AG09309 (cell line): ENCODE measurements around the gene LAMA4.

Experiments
- DNase-seq: peaks from one replicate; pipeline ENCODE4 v3.0.0-alpha.2; 2010; ENCODE audit warnings: low read depth
- H3K4me3 ChIP-seq: 2 replicates; pipeline ENCODE4 v1.5.1; 2011; ENCODE audit warnings: mild to moderate bottlenecking, low read depth, low read length, moderate library complexity; ENCODE audit not compliant: control insufficient read depth
- TF ChIP-seq, protein P1 (sequence below): IDR thresholded peaks from 2 replicates; pipeline ENCODE4 v1.5.1; 2011; ENCODE audit warnings: mild to moderate bottlenecking, low read depth, low read length, inconsistent platforms; ENCODE audit not compliant: insufficient read depth, control insufficient read depth; ENCODE audit errors: missing control alignments

LAMA4 gene

GRCh38 chr6:112149236-112149635 lies 105.1 kb downstream of the LAMA4 start:
- H3K4me3 ChIP-seq = no peak overlapping the region
- DNase-seq = no peak
- TF ChIP-seq, protein P1, sequence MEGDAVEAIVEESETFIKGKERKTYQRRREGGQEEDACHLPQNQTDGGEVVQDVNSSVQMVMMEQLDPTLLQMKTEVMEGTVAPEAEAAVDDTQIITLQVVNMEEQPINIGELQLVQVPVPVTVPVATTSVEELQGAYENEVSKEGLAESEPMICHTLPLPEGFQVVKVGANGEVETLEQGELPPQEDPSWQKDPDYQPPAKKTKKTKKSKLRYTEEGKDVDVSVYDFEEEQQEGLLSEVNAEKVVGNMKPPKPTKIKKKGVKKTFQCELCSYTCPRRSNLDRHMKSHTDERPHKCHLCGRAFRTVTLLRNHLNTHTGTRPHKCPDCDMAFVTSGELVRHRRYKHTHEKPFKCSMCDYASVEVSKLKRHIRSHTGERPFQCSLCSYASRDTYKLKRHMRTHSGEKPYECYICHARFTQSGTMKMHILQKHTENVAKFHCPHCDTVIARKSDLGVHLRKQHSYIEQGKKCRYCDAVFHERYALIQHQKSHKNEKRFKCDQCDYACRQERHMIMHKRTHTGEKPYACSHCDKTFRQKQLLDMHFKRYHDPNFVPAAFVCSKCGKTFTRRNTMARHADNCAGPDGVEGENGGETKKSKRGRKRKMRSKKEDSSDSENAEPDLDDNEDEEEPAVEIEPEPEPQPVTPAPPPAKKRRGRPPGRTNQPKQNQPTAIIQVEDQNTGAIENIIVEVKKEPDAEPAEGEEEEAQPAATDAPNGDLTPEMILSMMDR = no peak

GRCh38 chr6:112148103-112148502 lies 106.3 kb downstream of the LAMA4 start:
- TF ChIP-seq, protein P1 = no peak
- H3K4me3 ChIP-seq = no peak overlapping the region
- no peak for DNase-seq

- TF ChIP-seq, protein P1 = no peak
- DNase-seq = no peak
- H3K4me3 ChIP-seq = no peak overlapping the region
These were observed 109.2 kb downstream of the LAMA4 start for GRCh38 chr6:112145080-112145573.

GRCh38 chr6:112144145-112144926 lies 110.0 kb downstream of the LAMA4 start:
- no peak for DNase-seq
- TF ChIP-seq, protein P1 = no peak
- H3K4me3 ChIP-seq = no peak overlapping the region

GRCh38 chr6:112141707-112142106 lies 112.7 kb downstream of the LAMA4 start:
- no peak overlapping the region for H3K4me3 ChIP-seq
- no peak for DNase-seq
- TF ChIP-seq, protein P1 = no peak

GRCh38 chr6:112139052-112139451 lies 115.3 kb downstream of the LAMA4 start:
- DNase-seq = no peak
- no peak overlapping the region for H3K4me3 ChIP-seq
- TF ChIP-seq, protein P1 = no peak

DNA sequence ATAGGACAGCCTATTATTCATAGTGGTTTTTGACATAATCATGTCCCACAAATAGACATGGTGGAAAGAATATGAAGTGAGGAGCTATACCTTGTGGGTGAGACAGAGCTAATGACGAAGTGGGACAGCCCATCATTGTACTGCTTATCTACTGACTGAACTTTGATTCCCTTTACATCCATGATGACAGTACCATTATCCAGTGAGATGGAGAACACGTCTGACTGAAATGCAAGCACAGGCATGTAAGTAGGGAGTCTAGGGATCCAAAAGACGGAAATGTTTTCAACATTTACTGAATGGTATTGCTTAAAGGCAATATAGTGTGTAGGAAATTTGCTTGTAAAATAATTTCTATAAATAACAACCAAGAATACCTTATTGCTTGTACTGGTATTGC lies 123.5 kb downstream of the LAMA4 start:
- no peak overlapping the region for H3K4me3 ChIP-seq
- TF ChIP-seq, protein P1 = no peak
- DNase-seq = no peak
